Measurements from ENCODE around the gene KDM4C.

GRCh38 chr9:7009065-7009464, 251.3 kb downstream of the KDM4C start:
- TF ChIP-seq, protein P1, sequence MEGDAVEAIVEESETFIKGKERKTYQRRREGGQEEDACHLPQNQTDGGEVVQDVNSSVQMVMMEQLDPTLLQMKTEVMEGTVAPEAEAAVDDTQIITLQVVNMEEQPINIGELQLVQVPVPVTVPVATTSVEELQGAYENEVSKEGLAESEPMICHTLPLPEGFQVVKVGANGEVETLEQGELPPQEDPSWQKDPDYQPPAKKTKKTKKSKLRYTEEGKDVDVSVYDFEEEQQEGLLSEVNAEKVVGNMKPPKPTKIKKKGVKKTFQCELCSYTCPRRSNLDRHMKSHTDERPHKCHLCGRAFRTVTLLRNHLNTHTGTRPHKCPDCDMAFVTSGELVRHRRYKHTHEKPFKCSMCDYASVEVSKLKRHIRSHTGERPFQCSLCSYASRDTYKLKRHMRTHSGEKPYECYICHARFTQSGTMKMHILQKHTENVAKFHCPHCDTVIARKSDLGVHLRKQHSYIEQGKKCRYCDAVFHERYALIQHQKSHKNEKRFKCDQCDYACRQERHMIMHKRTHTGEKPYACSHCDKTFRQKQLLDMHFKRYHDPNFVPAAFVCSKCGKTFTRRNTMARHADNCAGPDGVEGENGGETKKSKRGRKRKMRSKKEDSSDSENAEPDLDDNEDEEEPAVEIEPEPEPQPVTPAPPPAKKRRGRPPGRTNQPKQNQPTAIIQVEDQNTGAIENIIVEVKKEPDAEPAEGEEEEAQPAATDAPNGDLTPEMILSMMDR (IDR thresholded peaks at IDR 0.05), result no peak
- TF ChIP-seq POLR2A (IDR thresholded peaks at IDR 0.05), result no peak
